HG03135 (cell line): Measurements from ENCODE around the gene ZFY.
"Not testable (repeated sequence)": the region's sequence is repeated elsewhere in the genome, so short reads cannot be mapped to it uniquely, and the experiment has no call there.

Source experiments
- ATAC-seq: cut with Tn5 transposase; IDR thresholded peaks from one replicate; pipeline ENCODE4 v1.9.1; 2021; ENCODE audit warnings: mild to moderate bottlenecking, moderate library complexity; ENCODE audit not compliant: unreplicated experiment

ZFY gene

GRCh38 chrY:2972708-2973107, 37.5 kb downstream of the ZFY start:
- ATAC-seq = no peak

- ATAC-seq = no peak
These were observed 38.0 kb downstream of the ZFY start for GRCh38 chrY:2973110-2973751.

GRCh38 chrY:2979283-2979682, 44.1 kb downstream of the ZFY start:
- ATAC-seq = no peak

GRCh38 chrY:2984491-2984890, 49.3 kb downstream of the ZFY start:
- ATAC-seq = no peak

- not testable (repeated sequence) for ATAC-seq
These were observed 52.0 kb downstream of the ZFY start for GRCh38 chrY:2987178-2987577.

GRCh38 chrY:2997369-2997768, 62.2 kb downstream of the ZFY start:
- not testable (repeated sequence) for ATAC-seq

- no peak for ATAC-seq
These were observed 67.0 kb downstream of the ZFY start for GRCh38 chrY:3002190-3002589.

GRCh38 chrY:3002680-3003515, 67.7 kb downstream of the ZFY start:
- ATAC-seq = no peak

GRCh38 chrY:3003516-3003830, 68.3 kb downstream of the ZFY start:
- no peak for ATAC-seq

GRCh38 chrY:3003846-3004245, 68.7 kb downstream of the ZFY start:
- no peak for ATAC-seq

- ATAC-seq = not testable (repeated sequence)
These were observed 70.8 kb downstream of the ZFY start for GRCh38 chrY:3006031-3006430.

GRCh38 chrY:3007967-3008366, 72.8 kb downstream of the ZFY start:
- ATAC-seq = no peak

GRCh38 chrY:3012226-3012625, 77.0 kb downstream of the ZFY start:
- ATAC-seq = no peak

GRCh38 chrY:3016594-3016993, 81.4 kb downstream of the ZFY start:
- no peak for ATAC-seq

GRCh38 chrY:3018546-3018945, 83.4 kb downstream of the ZFY start:
- ATAC-seq = no peak

GRCh38 chrY:3019584-3019983, 84.4 kb downstream of the ZFY start:
- ATAC-seq = no peak

GRCh38 chrY:3021176-3021575, 86.0 kb downstream of the ZFY start:
- no peak for ATAC-seq

- no peak for ATAC-seq
These were observed 88.4 kb downstream of the ZFY start for GRCh38 chrY:3023606-3024005.

GRCh38 chrY:3025357-3025756, 90.2 kb downstream of the ZFY start:
- no peak for ATAC-seq
